Measurements from ENCODE around the gene AKAP13. TPM values are rescaled to one million over a fixed set of nuclear protein-coding genes. Genes with fewer than 3 reads are reported as not detected.
A peak's percentile ranks its signal among the peaks of the same experiment; 100 is the strongest.

Gene AKAP13
- total RNA-seq, 1 experiment from 2014 or later: 47.3 TPM

- Mint-ChIP-seq H3K4me1 (no peaks in the 10 kb centered on the region), H3K27me3 (ENCODE audit: low read depth) (no peaks in the 10 kb centered on the region), H3K9me3 (no peaks in the 10 kb centered on the region), H3K27ac (peak overlapping the region in 1 of 3 experiments; percentile 48; a peak in 3 of 7 replicates), H3K4me3 (no peak overlapping the region), H3K36me3 (ENCODE audit: insufficient read depth in 1 of 3, low read depth in 3 of 3) (no peaks in the 10 kb centered on the region; a peak in 1 of 7 replicates)
- Histone ChIP-seq H4K8ac (replicated peaks; ENCODE audit: insufficient read length, low read depth, low read length) (no peak overlapping the region), H3K79me2 (ENCODE audit: insufficient read depth, low read length) (no peaks in the 10 kb centered on the region), H4K91ac (ENCODE audit: insufficient read length, low read depth, low read length) (no peak overlapping the region), H2BK15ac (ENCODE audit: low read depth, low read length) (no peak overlapping the region), H3K9ac (ENCODE audit: extremely low read depth, insufficient read length, low read length) (no peak overlapping the region), H3T11ph (ENCODE audit: low read length) (no peak overlapping the region), H3K27me3 (ENCODE audit: insufficient read depth, low read length) (no peaks in the 10 kb centered on the region), H3K4ac (ENCODE audit: low read depth, low read length) (no peak overlapping the region), H3K9me3 (ENCODE audit: control insufficient read depth, low read depth, low read length) (no peaks in the 10 kb centered on the region), H2BK12ac (ENCODE audit: insufficient read length, low read depth, low read length) (no peak overlapping the region), H2BK120ac (ENCODE audit: low read depth, low read length, poor library complexity, severe bottlenecking) (no peak overlapping the region), H2BK5ac (ENCODE audit: insufficient read length, low read length) (no peak overlapping the region), H3K27ac (ENCODE audit: insufficient read length, low read depth, low read length) (no peak overlapping the region), H2AK5ac (ENCODE audit: insufficient read length, low read length) (no peak overlapping the region), H2BK20ac (ENCODE audit: low read depth, low read length, poor library complexity, severe bottlenecking) (no peak overlapping the region), H3K56ac (ENCODE audit: insufficient read length, low read depth, low read length) (no peak overlapping the region), H3K23me2 (ENCODE audit: insufficient read length, low read depth, low read length, poor library complexity, severe bottlenecking) (no peaks in the 10 kb centered on the region), H3K79me1 (ENCODE audit: insufficient read depth, low read depth, low read length, poor library complexity, severe bottlenecking) (no peaks in the 10 kb centered on the region), H3K4me1 (ENCODE audit: insufficient read depth, low read length) (no peaks in the 10 kb centered on the region), H3K23ac (ENCODE audit: insufficient read length, low read depth, low read length) (no peak overlapping the region), H3K4me2 (ENCODE audit: insufficient read depth, insufficient read length, low read length) (no peak overlapping the region), H4K5ac (ENCODE audit: insufficient read length, low read depth, low read length) (no peak overlapping the region), H4K20me1 (ENCODE audit: control insufficient read depth, insufficient read depth, insufficient read length) (no peaks in the 10 kb centered on the region), H2AFZ (ENCODE audit: low read length) (no peak overlapping the region), H3K18ac (ENCODE audit: insufficient read length, low read depth, low read length) (no peak overlapping the region), H3K14ac (ENCODE audit: insufficient read depth, low read length) (no peak overlapping the region)
- DNase-seq: no peak
- no CpG with 5 or more reads among the region's 2 CpGs for WGBS (ENCODE audit: extremely low coverage, insufficient read length, low lambda C conversion rate)
- TF ChIP-seq CTCF (conservative IDR thresholded peaks at IDR 0.05): no peak
These were observed 223.3 kb downstream of the AKAP13 start for GRCh38 chr15:85603703-85604102.
